ENCODE data around the gene SLC6A17.

- TF ChIP-seq CTCF (conservative IDR thresholded peaks at IDR 0.05 in 1 of 2, IDR thresholded peaks at IDR 0.05 in 1 of 2; ENCODE audit: extremely low read depth in 1 of 2, insufficient read depth in 1 of 2, low read depth in 1 of 2, low read length in 2 of 2) = no peak
- TF ChIP-seq EZH2 (IDR thresholded peaks at IDR 0.05; ENCODE audit: borderline replicate concordance, low read length) = no peak
These were observed 91.2 kb downstream of the SLC6A17 start for GRCh38 chr1:110241516-110241915.
